HG03060 (cell line): ENCODE measurements around the gene CTNNB1.
"Not testable (repeated sequence)": the region's sequence is repeated elsewhere in the genome, so short reads cannot be mapped to it uniquely, and the experiment has no call there.

ENCODE experiments used
- ATAC-seq: cut with Tn5 transposase; IDR thresholded peaks from one replicate; pipeline ENCODE4 v1.9.1; 2021; ENCODE audit warnings: low read depth, moderate number of reproducible peaks; ENCODE audit not compliant: unreplicated experiment

Gene CTNNB1

DNA sequence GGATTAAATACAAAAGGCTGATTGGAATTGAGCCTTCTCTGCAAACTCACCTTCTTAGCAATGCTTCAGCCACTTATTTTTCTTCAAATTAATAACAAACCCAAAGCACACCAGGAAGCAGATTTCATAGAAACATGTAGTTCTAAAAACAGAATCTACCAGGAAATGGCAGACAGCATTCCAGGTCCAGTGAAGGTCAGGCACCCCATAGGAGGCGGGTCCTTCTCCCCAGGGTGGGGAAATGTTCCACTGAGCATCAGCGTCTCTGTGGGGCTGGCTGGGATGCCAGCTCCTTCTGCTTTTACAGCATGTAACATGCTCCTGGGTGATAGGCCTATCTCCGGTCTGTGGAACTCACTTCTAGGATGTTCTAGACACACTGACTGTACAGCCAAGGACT is 49.2 kb downstream of the CTNNB1 start:
- ATAC-seq = no peak

DNA sequence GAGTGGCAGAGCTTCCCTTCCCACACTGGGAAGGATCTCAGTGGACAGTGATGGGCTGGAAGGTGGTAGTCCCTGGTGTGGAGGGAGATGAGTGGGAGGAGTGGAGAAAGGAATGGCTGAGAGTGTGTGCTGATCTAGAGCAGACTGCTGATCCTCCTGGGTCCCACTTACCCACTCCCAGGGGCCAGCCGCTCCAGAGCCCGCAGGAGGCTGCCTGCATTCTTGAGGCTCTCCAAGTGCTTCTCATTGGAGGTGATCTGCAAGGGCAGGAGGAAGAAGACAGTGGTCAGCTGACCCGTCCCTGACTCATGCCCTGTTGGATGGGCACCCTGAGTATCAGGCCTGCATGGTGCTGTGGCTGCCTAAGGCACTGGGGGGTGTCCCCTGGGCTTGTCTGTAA is 50.0 kb downstream of the CTNNB1 start:
- no peak for ATAC-seq

DNA sequence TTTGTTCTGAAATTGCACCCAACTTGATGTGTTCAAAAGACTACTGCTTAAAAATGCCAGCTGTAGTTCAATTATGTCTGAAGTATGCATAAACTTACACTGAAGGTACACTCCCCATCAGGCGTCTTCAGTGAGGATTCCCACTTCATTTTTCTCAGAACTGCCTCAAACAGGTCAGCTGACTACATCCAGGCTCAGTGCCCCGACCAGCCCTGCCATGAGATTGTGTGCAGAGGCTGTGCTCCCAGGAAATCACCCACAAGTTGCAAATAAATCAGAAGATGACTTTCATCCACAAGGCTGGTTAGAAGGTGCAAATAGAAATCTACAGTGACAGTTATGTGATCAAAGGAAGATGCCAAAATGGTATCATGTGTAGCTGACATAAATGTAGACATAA is 51.5 kb downstream of the CTNNB1 start:
- ATAC-seq = no peak

DNA sequence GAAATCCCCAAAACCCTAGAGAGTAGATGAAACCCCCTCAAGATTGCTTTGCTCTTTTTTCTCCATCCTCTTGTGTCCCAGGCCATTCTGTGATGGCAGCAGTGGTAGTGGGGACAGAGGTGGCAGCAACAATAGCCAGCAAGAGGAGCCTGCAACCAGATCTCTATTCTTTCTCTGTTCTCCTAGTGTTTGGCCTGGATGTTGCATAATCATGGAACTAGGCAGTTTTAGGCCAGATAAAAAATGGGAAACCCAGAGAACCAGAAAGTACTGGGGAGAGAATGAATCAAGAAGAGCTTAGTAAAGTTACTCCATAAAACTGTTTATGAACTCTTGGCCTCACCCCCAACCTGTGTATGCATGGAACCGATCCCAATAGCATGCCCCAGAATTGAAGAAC is 52.3 kb downstream of the CTNNB1 start:
- ATAC-seq = no peak

DNA sequence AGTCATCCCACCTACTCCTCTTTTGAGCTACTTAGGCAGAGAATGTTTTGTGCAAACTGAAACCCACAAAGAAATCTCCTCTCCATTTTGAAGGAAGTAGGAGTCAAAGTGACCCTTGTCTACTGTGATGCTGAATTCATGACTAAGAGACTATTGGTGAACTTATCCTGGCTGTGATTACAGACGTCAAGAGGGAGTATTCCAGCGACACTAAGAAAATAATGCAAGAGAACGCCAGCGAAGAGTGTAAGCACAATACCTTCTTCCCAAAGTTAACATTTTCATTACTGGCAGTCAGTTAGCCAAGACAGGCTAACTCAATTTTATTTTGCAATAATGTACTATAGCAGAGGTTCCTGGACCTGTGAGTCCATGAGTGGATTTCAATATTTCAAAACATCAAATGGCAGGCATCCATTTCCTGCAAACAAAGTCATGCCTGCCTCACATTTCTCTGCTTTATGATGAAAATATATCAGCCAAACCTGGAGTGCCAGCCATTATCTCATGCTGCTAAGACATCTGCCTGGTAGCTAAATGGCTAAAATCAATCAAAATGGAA is 59.0 kb downstream of the CTNNB1 start:
- ATAC-seq = no peak

DNA sequence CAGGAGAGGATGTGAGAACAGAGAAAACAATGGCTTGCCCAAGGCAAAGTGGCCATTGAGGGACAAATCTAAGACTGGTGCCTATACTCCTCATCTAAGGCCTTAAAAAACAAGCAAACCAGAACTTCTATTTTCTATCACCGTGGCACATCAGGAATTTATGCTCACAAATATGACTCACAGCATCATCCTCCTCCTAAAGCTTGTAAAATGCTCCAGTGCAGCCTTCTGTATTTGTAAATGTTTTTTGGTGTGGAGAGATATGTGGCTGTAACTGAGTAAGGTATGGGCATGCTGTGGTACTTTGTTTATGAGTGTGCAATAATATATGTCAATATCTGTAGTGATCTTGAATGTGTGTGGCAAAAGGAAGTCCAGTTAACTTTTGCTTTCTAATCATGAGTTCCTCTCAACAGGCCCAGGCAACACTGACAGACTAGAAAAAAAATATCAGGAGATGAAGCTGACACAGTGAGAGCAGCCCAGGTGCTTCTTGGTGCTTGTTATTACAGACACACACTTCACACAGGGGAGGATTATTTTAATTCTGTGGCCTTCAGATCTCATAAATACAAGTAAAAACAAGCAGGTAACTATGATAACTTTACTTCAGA is 60.3 kb downstream of the CTNNB1 start:
- no peak for ATAC-seq

DNA sequence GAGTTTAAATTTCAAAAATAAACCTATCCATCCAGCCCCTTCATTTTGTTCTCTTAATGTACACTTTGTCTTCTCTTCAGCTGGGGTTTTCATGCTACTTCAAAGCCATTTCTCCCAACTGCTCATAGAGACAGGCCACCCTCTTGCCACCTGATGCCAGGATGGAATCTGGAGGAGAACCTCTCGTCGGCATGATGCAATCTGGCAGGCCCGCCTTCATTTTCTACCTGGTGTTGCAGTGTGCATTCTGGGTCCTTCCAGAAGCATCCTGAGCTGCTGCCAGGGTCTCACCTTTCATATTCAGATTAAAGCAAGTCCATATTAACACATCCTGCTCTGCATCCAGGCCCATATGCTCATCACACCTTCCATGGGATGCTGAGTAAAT is 60.8 kb downstream of the CTNNB1 start:
- ATAC-seq = no peak

DNA sequence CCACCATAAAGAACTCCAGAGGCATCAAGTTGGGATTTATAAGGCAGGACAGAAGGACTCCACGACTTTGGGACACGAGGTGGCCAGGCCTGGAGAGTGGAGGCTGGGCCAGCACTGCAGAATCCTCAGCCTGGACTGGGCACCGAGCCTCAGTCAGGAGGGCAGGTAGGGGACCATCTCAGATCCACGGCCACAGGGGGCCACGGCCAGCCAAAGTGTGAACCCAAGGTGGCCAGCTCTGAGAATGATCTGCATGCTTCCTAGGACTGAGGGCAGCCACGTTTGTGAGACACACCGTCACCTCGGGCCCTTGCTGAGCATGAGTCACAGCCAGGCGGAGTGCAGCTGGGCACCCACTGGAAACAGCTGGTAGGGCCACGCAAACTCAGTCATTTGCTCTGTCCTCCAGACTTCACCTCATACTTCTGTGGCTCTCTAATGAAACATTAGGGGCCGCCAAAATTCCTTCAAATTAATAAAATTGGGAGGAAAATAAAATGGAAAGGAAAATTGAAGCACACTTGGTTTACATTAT is 65.8 kb downstream of the CTNNB1 start:
- ATAC-seq = no peak

DNA sequence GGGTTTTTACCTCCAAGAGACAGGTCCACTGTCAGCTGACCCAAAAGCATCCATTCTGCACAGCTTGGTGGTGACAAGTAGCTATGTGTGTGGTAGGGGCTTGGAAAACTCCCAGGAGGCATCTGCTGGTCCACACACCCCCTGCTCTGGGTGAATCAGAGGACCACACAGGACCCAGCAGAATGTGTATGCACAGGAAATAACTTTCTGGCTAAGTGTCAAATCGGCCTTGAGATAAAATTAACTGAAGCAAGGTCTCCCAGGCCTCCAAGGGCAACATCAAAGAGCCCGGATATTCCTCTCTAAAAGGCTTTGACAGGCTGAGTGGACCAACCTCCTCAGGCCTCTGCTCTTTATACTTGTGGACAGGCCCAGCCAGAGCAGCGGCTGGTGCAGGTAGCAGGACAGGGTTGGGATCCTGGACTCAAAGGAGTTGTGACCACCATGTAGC is 66.5 kb downstream of the CTNNB1 start:
- no peak for ATAC-seq

DNA sequence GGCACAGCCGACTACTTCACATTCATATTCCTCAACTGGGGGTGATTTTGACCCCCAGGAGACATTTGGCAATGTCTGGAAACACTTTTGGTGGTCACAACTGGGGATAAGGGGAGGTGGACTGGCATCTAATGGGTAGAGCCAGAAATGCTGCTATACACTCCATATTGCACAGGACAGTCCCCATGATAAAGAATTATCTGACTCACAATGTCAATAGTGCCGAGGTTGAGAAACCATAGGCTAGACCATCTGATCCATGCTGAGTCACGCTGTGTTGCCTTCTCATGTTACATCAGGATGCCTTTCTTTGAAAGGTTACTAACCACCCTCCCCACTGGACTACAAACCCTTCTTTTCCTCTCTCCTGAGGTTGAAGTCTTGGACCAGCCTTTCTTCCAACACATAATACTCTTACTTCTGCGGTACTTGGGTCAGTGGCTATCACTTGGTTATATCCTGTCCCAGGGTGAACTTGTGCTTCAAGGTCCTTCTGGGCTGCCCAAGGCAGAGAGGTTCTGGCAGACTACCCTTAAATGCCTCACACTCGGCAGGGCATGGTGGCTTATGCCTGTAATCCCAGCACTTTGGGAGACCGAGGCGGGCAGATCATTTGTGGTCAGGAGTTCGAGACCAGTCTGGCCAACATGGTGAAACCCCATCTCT is 68.8 kb downstream of the CTNNB1 start:
- ATAC-seq = no peak

DNA sequence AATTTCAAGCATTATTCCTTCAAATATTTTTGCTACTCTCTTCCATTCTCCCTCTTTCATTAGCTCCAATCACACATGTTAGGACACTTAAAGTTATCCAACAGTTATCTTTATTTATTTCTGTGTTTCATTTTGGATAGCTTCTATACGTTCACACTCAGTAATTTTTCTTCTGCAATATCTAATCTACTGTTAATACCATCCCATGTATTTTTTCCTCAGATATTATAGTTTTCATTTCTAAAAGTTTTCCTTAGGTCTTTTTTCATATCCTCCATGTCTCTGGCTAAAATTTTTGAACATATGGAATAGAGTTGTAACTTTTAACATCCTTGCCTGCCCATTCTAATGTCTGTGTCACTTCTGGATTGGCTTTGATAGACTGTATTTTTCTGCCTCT is 73.4 kb downstream of the CTNNB1 start:
- ATAC-seq = no peak

DNA sequence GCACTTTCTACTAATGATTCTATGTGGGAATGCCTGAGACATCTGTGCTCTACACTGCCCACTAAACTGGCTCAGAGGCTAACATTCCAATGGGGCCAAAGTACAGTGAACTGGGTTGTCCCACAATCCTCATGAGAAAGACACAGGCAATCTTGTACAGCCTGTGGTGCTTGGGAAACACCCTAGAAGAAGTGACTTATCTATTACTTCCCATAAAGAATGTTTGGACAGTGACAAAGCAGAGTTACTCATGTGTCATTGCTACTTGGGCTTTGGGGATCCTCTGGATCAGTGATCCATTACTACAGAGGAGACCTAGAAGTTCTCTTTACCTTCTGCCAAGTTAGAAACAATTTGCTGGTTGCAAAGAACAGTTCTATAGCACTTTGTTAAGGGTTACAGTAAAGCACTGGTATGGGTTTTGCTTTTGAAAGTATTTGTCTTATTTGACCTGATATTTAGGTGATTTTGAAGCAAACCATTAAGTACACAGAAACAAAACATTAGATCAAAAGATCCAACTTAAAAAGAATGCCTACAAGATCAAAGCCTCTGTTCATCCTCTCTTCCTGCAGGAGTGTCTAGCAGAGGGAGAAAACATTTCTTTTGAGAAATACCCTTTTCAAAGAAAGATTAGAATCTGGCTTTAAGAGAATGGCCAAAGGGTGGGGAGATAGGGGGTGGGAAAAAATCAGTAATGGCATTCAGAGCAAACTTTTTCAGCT is 75.8 kb downstream of the CTNNB1 start:
- no peak for ATAC-seq

DNA sequence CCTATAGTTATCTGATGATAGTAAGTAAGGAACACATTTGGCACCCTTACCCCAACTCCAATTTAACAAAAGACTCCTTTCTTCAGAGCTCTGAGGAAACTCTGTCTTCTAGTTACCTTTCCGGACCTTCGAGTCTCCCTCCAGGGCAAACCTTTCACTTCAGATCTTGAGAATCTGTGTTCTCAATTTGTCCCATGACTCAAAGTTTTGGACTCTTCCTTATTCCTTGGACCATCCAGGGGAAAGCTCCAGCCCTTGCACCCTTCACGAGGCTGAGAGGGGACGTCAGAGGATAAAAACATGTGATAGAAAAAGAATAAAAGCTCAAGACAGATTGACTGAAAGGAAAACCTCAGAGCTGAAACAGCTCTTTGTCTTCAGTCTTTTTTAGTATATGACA is 76.9 kb downstream of the CTNNB1 start:
- no peak for ATAC-seq

DNA sequence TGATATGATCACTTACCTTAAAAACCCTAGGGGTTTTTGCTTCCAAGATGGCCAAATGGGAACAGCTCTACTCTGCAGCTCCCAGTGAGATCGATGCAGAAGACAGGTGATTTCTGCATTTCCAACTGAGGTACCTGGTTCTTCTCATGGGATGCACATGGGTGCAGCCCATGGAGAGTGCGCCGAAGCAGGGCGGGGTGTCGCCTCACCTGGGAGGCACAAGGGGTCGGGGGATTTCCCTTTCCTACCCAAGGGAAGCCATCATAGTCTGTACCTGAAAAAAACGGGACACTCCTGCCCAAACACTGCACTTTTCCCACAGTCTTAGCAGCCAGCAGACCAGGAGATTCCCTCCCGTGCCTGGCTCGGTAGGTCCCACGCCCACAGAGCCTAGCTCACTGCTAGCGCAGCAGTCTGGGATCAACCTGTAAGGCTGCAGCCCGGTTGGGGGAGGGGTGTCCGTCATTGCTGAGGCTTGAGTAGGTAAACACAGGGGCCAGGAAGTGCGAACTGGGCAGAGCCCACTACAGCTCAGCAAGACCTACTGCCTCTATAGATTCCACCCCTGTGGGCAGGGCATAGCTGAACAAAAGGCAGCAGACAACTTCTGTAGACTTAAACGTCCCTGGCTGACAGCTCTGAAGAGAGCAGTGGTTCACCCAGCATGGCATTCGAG is 78.6 kb downstream of the CTNNB1 start:
- ATAC-seq = no peak

DNA sequence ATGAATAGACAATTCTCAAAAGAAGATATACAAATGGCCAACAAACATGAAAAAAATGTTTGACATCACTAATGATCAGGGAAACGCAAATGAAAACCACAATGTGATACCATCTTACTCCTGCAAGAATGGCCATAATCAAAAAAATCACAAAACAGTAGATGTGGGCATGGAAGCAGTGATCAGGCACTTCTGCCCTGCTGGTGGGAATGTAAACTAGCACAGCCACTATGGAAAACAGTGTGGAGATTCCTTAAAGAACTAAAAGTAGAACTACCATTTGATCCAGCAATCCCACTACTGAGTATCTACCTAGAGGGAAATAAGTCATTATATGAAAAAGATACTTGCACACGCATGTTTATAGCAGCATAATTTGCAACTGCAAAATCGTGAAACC is 85.6 kb downstream of the CTNNB1 start:
- ATAC-seq = not testable (repeated sequence)

DNA sequence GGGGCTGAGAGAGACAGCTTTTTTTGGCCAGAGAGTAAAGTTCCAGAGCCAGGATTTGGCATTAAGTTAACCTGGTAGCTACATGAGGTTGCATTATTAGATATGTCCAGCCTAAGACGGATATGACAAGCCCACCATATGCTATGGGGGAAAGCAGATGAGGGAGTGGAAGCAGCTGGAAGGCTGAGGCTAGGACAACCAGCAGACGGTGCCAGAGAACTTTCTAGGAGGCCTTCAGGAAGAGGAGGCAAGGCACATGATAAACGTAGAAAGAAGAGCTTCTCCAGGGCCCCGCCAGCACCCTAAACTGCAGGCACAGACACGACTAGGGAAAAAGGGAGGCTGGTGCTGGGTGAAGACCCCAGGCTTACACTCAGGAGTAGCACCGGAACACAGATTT is 87.0 kb downstream of the CTNNB1 start:
- no peak for ATAC-seq

DNA sequence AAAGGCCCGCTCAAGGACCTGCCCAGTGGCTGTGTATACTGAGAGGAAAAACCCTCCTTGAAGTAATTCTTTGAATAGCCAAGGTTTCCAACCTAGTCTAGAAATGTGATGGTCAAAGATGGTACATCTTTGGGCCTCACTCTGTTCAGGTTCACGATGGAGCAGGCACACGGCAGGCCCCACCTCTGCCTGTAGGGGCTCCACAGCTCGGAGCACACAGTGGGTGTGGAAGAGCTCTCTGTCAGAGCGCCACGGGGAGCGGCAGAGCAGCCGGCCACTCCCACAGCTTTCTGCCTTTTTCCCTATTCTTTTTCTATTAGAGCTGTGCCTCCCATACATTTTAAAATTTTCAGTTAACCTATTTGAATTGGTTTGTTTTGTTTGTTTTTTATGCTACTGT is 89.5 kb downstream of the CTNNB1 start:
- no peak for ATAC-seq
